ENCODE data around the gene SLC39A7.

SLC39A7 gene

GRCh38 chr6:33190504-33191107 is 10.1 kb upstream of the SLC39A7 start:
- DNase-seq: no peak

DNA sequence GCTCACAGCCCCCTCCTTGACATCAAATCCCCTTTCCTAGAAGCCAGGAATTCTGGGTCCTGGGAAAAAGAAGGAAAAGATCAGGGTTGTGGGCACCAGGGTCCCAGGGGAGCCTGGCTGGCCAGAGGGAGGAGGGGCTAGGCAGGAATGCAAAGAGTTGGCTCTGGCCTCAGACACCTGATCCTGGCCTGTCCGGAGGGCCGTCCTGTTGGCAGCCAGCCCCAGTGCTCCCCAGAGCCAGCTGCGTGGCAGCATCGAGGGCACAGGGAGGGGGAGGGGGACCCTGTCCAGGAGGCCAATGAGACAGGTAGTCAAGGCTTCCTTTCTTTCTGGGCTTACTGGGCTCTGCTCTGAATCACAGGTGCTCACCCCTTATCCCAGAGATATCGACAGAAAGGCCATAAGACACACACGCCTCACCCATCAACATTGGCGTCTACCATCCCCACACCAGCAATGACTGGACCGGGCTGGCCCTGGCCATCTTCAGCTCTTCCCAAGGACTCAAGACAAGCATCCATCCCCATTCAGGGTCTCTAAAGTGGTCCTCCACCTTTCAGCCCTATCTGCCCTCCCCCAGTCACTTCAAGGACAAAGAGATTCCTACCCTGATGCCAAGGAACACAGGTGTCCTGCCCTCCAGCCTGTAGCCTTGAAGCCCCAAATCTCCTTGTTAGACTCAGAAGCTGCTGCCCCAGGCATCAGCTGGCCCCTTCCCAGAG is 9.1 kb upstream of the SLC39A7 start:
- no peak for DNase-seq

- no peak for DNase-seq
Measured at GRCh38 chr6:33192105-33192646, 8.5 kb upstream of the SLC39A7 start, which contains the start of gene COL11A2. COL11A2 (minus strand) TSS chr6:33192467; CDS start chr6:33192240, 227 bp downstream.

GRCh38 chr6:33192671-33193602 is 7.7 kb upstream of the SLC39A7 start:
- no peak for DNase-seq

DNA sequence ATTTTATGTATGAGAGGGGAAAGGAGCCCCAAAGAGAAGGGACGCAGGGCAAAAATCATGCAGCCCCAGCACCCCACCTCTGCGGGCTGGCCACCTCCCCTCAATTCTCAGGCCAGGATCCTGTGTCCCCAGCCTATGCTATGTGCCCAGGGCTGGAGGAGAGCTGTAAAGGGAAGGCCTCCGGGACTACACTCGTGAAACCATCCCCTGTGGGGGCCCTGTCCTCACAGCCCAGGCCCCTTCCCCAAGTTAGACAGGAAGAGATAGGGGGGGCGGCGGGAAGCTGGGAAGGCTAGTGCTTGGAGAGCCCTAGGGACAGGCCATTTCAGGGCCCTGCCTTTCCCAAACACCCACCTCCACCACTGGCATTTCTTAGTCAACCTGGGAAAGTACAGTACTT is 7.0 kb upstream of the SLC39A7 start:
- no peak for DNase-seq

DNA sequence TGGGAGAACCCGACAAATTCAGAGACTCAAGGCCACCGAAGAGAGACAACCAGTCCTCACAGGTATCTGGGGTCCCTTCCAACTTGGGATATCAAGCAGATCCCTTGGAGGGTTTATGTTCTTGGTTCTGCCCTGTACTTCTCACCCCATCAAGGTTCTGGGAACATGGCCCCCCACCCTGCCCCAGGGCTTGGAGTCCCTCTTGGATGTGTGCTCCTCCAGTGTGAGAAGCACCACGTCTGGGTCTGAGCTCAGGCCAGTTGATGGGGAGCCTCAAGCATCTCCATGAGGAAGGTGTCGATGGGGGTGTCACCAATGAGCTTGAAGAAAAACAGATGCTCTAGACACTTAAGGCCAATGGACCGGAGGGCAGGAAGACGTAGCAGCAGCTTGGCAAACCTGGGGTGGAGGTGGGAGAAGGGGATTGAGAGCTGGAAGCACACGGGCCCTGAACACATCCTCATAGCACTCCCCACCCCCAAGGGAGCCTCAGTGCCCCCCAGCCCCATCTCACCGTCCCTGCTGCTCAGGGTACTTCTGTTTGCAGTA is 6.2 kb upstream of the SLC39A7 start:
- DNase-seq: no peak

GRCh38 chr6:33195304-33196165 is 5.1 kb upstream of the SLC39A7 start:
- DNase-seq: no peak

GRCh38 chr6:33197431-33198048 is 3.1 kb upstream of the SLC39A7 start:
- no peak for DNase-seq

- no peak for DNase-seq
Measured at GRCh38 chr6:33198159-33198852, 2.4 kb upstream of the SLC39A7 start.

DNA sequence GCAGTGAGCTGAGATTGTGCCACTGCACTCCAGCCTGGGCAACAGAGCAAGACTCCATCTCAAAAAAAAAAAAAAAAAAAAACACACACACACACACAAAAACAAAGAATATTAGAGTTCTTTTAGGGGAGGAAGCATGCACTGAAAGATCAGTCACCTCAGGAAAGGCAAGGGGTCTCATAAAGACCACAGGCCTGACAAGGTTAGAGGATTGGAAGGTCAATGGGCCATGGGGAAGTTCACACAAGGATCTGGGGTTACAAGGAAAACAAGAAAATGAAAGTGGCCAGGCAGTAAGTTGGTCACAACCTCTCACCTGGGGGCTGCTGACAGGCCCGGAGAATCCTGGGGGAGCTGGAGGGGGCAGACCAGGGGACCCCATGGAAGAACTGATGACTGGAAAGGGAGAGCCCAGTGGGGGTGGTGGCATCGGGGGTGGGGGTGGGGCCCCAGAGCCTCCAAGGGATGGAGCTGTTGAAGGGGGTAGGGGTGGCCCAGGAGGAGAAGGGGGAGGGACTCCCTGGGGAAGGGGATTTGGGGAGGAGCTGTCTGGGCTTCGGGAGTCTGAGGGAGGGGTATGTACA is 1.7 kb upstream of the SLC39A7 start:
- no peak for DNase-seq

DNA sequence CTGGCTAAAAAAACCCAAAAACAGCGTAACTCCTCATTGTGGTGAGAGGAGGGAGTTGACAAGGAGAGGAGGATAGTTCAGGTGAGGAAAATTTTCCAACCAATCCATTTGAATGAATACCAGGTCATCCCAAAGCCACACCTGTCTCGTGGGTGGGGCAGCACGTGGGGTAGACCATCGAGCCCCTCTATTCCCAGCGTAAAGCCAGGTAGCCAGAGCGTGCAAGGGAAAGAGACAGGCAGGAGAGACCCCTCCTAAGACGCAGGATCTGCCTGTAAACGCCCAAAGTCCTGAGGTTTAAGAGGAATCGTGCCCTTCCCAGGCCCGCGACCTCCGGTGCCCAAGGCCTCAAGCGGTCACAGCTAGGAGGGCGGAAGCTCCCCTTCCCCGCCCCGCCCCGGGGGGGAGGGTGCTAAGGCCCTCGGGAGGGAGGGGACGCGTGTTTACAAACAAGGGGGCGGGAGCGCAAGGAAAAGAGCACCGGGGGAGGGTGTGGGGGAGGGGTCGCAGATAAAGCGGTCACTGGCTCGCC is 914 bp upstream of the SLC39A7 start:
- DNase-seq: no peak

DNA sequence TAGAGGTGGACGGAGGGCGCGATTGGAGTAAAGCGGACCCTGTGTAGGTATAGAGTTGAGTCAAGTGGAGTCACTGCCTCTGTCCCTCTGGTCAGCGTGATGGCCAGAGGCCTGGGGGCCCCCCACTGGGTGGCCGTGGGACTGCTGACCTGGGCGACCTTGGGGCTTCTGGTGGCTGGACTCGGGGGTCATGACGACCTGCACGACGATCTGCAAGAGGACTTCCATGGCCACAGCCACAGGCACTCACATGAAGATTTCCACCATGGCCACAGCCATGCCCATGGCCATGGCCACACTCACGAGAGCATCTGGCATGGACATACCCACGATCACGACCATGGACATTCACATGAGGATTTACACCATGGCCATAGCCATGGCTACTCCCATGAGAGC is 479 bp downstream of the SLC39A7 start:
- DNase-seq: no peak

DNA sequence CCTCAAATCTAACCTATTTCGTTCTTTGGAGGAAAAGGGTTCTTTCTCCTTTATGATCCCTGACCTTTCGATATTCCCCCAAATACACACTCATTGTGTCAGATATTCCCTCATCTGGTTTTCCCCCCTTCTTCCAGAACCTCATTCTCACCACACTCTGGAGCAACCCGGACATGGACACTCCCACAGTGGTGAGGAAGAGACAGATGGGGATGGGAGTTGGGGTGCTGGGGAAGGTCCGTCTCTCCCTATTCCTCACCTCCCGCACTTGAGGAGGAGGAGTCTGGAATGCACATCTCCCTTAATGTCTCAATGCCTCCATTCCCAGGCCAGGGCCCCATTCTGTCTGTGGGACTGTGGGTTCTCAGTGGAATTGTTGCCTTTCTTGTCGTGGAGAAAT is 1.3 kb downstream of the SLC39A7 start:
- DNase-seq: no peak

GRCh38 chr6:33202799-33203198 is 2.1 kb downstream of the SLC39A7 start:
- no peak for DNase-seq

- DNase-seq: no peak
Measured at GRCh38 chr6:33203443-33204164, 2.9 kb downstream of the SLC39A7 start.

GRCh38 chr6:33204165-33204414 is 3.4 kb downstream of the SLC39A7 start:
- no peak for DNase-seq

DNA sequence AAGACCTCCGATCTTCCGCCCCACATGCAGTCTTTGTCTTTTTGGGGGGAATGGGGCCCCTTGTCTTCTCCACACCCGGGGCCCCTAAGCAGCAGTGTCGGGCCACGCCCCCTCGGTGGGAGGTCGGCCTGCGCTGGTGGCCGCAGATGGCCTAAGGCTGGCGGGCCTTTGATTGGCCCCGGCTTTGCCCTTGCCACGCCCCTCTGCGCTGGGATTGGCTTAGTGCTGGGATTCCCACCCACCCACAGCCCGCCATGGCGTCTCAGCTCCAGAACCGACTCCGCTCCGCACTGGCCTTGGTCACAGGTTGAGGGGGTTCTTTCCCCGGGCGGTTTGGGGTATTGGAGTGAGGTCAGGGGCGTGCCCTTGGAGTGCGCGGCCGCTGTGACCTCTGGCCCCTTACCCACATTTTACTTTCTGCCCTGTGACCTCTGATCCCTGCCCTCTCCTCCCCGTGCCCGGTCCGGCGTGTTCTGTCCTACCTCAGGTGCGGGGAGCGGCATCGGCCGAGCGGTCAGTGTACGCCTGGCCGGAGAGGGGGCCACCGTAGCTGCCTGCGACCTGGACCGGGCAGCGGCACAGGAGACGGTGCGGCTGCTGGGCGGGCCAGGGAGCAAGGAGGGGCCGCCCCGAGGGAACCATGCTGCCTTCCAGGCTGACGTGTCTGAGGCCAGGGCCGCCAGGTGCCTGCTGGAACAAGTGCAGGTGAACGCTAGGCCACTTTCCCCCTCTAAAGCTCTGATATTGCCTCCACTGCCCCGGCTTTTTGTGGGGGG is 3.9 kb downstream of the SLC39A7 start, which contains the start of gene HSD17B8:
TSS of gene HSD17B8 (plus strand) at position 241 of the 776 bp plus-strand sequence. CDS start at position 255, 14 bp downstream.
- peak in 1 of 2 experiments; percentile 47 for DNase-seq

DNA sequence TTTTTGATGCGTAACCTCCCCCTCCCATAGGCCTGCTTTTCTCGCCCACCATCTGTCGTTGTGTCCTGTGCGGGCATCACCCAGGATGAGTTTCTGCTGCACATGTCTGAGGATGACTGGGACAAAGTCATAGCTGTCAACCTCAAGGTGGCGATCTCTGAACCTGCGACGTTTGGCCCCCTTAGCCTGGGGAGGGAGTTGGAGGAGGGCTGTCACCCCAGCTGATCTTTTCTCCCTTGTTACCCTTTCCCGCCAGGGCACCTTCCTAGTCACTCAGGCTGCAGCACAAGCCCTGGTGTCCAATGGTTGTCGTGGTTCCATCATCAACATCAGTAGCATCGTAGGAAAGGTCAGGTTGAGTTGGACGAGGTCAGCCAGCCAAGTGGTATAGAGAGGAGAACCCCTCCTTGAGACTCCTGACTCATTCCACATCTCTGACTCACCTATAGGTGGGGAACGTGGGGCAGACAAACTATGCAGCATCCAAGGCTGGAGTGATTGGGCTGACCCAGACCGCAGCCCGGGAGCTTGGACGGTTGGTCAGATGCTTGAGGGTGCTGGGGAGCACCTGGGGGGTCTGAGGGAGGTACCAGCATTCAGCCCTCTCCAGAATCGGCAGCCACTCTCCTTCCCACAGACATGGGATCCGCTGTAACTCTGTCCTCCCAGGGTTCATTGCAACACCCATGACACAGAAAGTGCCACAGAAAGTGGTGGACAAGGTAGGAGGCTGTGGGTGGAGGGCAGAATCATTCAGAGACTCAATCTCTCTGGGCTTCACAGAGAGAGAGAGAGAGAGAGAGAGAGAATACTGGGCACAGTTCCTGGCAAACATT is 4.7 kb downstream of the SLC39A7 start:
- DNase-seq: no peak

Measured in cerebellar nuclear complex (tissue), 1 donor.